ENCODE results near the gene BTRC. TPM values are rescaled to one million over a fixed set of nuclear protein-coding genes. Genes with fewer than 3 reads are reported as not detected.
A peak's percentile ranks its signal among the peaks of the same experiment; 100 is the strongest.

BTRC gene
- total and polyA plus RNA-seq, 7 donors = 6.1 to 19.3 (median 16.4) TPM

GRCh38 chr10:101389986-101390531, 36.1 kb downstream of the BTRC start:
- TF ChIP-seq, protein P1, sequence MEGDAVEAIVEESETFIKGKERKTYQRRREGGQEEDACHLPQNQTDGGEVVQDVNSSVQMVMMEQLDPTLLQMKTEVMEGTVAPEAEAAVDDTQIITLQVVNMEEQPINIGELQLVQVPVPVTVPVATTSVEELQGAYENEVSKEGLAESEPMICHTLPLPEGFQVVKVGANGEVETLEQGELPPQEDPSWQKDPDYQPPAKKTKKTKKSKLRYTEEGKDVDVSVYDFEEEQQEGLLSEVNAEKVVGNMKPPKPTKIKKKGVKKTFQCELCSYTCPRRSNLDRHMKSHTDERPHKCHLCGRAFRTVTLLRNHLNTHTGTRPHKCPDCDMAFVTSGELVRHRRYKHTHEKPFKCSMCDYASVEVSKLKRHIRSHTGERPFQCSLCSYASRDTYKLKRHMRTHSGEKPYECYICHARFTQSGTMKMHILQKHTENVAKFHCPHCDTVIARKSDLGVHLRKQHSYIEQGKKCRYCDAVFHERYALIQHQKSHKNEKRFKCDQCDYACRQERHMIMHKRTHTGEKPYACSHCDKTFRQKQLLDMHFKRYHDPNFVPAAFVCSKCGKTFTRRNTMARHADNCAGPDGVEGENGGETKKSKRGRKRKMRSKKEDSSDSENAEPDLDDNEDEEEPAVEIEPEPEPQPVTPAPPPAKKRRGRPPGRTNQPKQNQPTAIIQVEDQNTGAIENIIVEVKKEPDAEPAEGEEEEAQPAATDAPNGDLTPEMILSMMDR (IDR thresholded peaks at IDR 0.05) = no peak
- H3K9me3 ChIP-seq = no peaks in the 10 kb centered on the region
- ATAC-seq = no peak
- DNase-seq = no peak
- no peaks in the 10 kb centered on the region for H3K36me3 ChIP-seq (ENCODE audit: insufficient read depth in 1 of 2, low read depth in 1 of 2)
- no peak overlapping the region for H3K4me3 ChIP-seq
- intact Hi-C loops (cut with DNase I) = no loop called here
- whole genome bisulfite sequencing, 3 donors = 95 to 98% (median 98%) methylated on average over 7 to 10 of the region's 10 CpGs
- no peak overlapping the region for H3K27ac ChIP-seq
- peaks cover 43% of the 10 kb centered on the region for H3K4me1 ChIP-seq
- H3K27me3 ChIP-seq (ENCODE audit: insufficient read depth in 3 of 3, low read length in 2 of 3) = no peaks in the 10 kb centered on the region

DNA sequence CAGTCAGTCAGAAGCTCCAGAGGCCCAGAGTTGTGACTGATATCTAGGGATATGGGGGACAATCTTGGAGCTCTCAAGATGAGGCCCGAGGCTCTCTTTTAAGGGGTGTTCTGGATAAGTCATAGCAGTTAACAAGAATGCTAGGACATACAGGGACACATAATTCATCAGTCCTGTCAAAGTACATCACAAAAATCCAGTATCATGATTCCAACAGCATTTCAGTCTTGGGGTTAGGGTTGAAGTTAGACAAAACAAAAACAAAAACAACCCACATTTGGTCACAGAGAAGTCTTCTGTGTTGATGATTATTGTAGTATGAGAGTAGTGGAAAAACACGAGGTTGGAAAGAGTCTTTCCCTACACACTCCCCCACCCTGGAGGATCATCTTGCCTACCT, 39.4 kb downstream of the BTRC start:
- no peak overlapping the region for H3K27ac ChIP-seq
- H3K4me3 ChIP-seq = no peak overlapping the region
- TF ChIP-seq, protein P1 (IDR thresholded peaks at IDR 0.05) = no peak
- H3K4me1 ChIP-seq = peaks cover 28% of the 10 kb centered on the region
- no peaks in the 10 kb centered on the region for H3K36me3 ChIP-seq (ENCODE audit: insufficient read depth in 1 of 2, low read depth in 1 of 2)
- no peak for ATAC-seq
- DNase-seq = no peak
- no peaks in the 10 kb centered on the region for H3K9me3 ChIP-seq
- intact Hi-C loops (cut with DNase I) = no loop called here
- 48 to 62% (median 57%) methylated on average over 2 of the region's 2 CpGs for WGBS, 3 donors
- H3K27me3 ChIP-seq (ENCODE audit: insufficient read depth in 3 of 3, low read length in 2 of 3) = no peaks in the 10 kb centered on the region

DNA sequence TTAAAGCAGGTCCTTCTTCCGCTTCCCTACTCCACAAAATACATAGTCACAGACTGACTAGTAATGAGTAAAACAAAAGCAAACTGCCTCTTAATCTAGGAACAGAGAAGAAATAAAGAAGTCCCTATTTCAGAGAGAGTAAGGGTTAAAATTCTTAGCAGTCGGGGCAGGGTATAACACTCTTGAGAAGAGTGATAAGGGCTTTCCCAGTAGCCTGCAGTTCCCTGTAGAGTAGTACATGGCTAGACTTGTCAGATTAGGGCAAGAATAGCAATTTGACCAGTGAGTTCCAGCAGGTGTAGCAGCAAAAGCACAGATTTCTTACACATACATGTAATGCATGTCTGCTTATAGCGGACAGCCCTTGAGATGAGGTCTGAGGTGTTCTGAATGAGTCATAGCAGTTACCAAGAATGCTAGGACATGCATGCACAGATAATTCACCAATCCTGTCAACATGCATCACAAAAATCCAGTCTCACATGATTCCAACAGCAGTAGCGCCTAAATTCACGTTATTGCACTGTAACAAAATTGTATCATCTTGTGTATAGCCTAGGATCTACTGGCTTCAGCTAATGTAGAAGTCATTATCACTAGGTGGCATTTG, 40.7 kb downstream of the BTRC start:
- Histone ChIP-seq H3K36me3 (ENCODE audit: insufficient read depth in 1 of 2, low read depth in 1 of 2) (no peaks in the 10 kb centered on the region), H3K4me1 (peaks cover 18% of the 10 kb centered on the region), H3K4me3 (no peak overlapping the region), H3K27ac (no peak overlapping the region), H3K27me3 (ENCODE audit: insufficient read depth in 3 of 3, low read length in 2 of 3) (no peaks in the 10 kb centered on the region), H3K9me3 (no peaks in the 10 kb centered on the region)
- intact Hi-C loops (cut with DNase I) = no loop called here
- ATAC-seq (peak in 2 of 4 donors; percentile 48 to 58), DNase-seq (no peak)
- 79 to 89% (median 86%) methylated on average over 5 of the region's 5 CpGs for WGBS, 3 donors
- TF ChIP-seq, protein P1 (IDR thresholded peaks at IDR 0.05) = no peak

DNA sequence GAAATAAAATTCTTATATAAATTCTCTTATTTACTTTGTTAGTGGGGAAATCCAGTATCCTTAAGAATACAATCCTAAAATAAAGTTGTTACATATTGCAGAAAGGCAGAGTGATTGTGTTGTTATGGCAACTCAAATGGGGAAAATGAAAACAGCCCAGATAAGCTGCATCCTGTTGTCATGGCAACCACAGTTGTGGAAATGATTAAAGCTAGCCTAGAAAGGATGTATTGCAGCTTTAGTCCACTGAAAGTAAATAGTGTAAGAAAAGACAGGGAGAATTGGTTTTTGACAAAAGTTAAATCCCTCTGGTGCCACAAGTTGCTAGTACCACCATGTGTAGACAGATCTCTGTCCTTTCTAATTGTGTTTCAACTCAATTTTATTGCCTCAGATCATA, 43.2 kb downstream of the BTRC start:
- Histone ChIP-seq H3K36me3 (ENCODE audit: insufficient read depth in 1 of 2, low read depth in 1 of 2) (no peaks in the 10 kb centered on the region), H3K27me3 (ENCODE audit: insufficient read depth in 3 of 3, low read length in 2 of 3) (no peaks in the 10 kb centered on the region), H3K9me3 (no peaks in the 10 kb centered on the region), H3K4me1 (peaks cover 13% of the 10 kb centered on the region), H3K27ac (no peak overlapping the region), H3K4me3 (no peak overlapping the region)
- intact Hi-C loops (cut with DNase I) = no loop called here
- DNase-seq = no peak
- no peak for ATAC-seq
- TF ChIP-seq, protein P1 (IDR thresholded peaks at IDR 0.05) = no peak

GRCh38 chr10:101400585-101400984, 46.6 kb downstream of the BTRC start:
- DNase-seq (no peak), ATAC-seq (peak in 2 of 4 donors; percentile 44 to 75)
- H3K9me3 ChIP-seq = no peaks in the 10 kb centered on the region
- no peaks in the 10 kb centered on the region for H3K27me3 ChIP-seq (ENCODE audit: insufficient read depth in 3 of 3, low read length in 2 of 3)
- H3K36me3 ChIP-seq (ENCODE audit: insufficient read depth in 1 of 2, low read depth in 1 of 2) = no peaks in the 10 kb centered on the region
- H3K4me1 ChIP-seq = peaks cover 15% of the 10 kb centered on the region
- intact Hi-C loops (cut with DNase I) = no loop called here
- TF ChIP-seq, protein P1 (IDR thresholded peaks at IDR 0.05) = no peak
- no peak overlapping the region for H3K4me3 ChIP-seq
- no peak overlapping the region for H3K27ac ChIP-seq
- WGBS, 3 donors = 63 to 77% (median 64%) methylated on average over 3 of the region's 3 CpGs

All from psoas muscle (tissue), 8 donors.